Measurements from ENCODE around the gene MRPS23. TPM values are rescaled to one million over a fixed set of nuclear protein-coding genes. Genes with fewer than 3 reads are reported as not detected.

MRPS23 gene
- total RNA-seq, 2 donors from 2014 or later = 55.3 to 65.0 TPM

DNA sequence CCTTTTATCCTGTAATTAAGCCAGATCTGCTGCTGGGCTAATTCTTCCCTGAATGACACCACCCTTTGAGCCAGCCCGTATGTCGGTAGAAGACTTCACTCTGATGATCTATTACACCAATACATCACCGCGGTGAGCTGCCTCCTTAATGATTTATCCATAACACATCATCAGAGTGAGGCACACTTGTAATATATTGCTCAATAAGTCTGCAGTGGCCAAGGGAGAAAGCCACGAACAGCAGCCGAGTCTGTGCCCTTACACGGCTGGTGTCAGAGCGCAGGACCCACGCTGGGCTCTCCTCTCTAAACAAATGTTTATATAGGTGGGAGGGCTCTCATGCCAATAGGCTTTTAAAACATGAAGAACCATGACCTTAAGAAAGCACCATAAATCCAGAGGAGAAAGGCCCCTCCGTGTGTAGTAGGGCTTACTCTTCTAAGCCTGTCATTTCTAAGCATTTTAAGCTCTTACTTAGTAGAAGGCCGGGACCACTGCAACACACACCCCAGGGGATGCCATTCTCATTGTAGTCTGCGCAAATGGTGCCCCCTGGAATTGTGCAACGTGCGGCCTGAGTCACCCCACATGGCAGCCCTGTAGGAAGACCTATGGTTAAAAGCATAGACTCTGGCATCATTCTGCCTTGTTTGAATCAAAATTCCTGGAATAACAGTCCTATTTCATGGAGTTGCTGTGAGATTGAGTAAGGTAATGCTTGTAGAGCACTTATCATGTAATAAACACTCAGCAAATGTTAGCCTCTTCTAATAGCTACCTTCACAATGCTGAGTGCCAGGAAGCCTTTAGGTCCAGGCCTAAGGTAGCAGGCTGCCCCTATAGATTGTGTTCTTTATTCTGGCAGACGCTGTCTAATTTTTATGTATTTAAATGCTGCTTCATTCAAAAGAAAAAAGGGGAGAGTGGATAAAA, 26.1 kb downstream of the MRPS23 start:
- Mint-ChIP-seq H3K36me3 (no peaks in the 10 kb centered on the region), H3K27me3 (peaks cover 0 to 3% of the 10 kb centered on the region in 2 donors), H3K9me3 (no peaks in the 10 kb centered on the region), H3K4me3 (no peak overlapping the region), H3K27ac (no peak overlapping the region), H3K4me1 (ENCODE audit: low read depth in 2 of 2) (no peaks in the 10 kb centered on the region)
- DNase-seq (ENCODE audit: low spot score) (no peak), ATAC-seq (no peak)

DNA sequence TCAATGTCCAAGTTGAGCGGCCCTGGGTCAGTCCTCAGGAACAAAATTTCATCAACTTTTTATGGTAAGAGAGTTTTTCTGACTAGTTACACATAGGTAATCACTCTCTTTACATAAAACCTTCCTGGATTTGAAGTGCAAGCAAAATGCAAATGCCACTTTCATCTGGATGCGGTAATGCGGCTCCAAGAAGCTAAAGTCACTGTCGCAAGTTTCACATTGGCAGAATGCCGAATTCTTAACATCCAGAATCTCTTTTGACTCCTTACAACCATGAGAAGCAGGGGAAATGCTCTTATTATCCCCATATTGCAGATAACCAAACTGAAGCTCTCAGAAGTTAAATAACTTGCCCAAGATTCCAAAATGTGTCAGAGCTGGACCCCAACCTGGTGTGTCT, 30.0 kb downstream of the MRPS23 start:
- no peaks in the 10 kb centered on the region for H3K9me3 Mint-ChIP-seq

DNA sequence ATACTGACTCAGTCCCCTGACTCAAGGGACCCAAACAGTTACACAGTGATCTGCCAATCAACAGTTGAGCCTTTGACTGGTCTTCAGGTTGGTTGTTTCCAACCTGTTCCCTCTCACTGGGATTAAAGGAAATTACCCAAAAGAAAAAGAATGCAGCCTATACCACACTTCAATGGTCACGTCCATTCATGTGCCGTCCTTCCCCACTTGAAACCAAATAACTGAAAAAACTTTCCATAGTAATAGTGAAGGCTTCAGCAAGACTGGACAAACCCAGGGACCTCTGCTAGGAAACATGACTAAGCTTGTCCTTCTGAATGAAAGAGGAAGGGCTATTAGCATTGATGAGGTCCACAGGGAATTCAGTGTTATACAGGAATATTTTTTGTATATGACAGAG, 30.6 kb downstream of the MRPS23 start:
- no peak for ATAC-seq
- H3K4me3 Mint-ChIP-seq = no peak overlapping the region
- H3K27me3 Mint-ChIP-seq = peaks cover 10 to 17% of the 10 kb centered on the region in 2 donors
- H3K4me1 Mint-ChIP-seq (ENCODE audit: low read depth in 2 of 2) = no peaks in the 10 kb centered on the region
- no peaks in the 10 kb centered on the region for H3K36me3 Mint-ChIP-seq
- H3K27ac Mint-ChIP-seq = no peak overlapping the region
- DNase-seq (ENCODE audit: low spot score) = no peak
- no peaks in the 10 kb centered on the region for H3K9me3 Mint-ChIP-seq

More for the DNA sequence above, 30.0 kb downstream of the MRPS23 start:
- DNase-seq (ENCODE audit: low spot score) = no peak
- H3K4me1 Mint-ChIP-seq (ENCODE audit: low read depth in 2 of 2) = no peaks in the 10 kb centered on the region
- H3K36me3 Mint-ChIP-seq = no peaks in the 10 kb centered on the region
- no peak overlapping the region for H3K27ac Mint-ChIP-seq
- peaks cover 6 to 11% of the 10 kb centered on the region in 2 donors for H3K27me3 Mint-ChIP-seq
- no peak overlapping the region for H3K4me3 Mint-ChIP-seq
- no peak for ATAC-seq

DNA sequence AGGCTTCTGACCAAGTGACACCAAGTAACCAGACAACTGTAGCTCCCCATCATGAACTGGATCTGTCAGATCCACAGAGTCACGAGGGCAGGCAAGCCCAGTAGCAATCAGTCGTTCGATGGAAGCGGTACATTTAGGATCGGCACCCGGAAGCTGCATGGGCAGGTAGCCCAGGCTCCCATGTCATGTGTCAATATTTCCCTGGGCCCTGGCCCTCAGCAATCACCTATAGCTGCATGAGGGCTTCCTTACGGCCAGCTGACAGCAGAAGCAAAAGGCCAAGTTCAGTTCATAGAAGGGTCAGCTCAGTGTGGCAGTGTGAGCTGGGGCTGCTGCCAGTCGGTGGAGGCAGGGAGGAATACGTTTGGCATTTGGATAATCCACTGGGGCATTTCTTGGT, 31.8 kb downstream of the MRPS23 start:
- Mint-ChIP-seq H3K27me3 (peaks cover 10 to 18% of the 10 kb centered on the region in 2 donors), H3K27ac (no peak overlapping the region), H3K9me3 (no peaks in the 10 kb centered on the region), H3K36me3 (no peaks in the 10 kb centered on the region), H3K4me3 (no peak overlapping the region), H3K4me1 (ENCODE audit: low read depth in 2 of 2) (no peaks in the 10 kb centered on the region)
- ATAC-seq = no peak
- DNase-seq (ENCODE audit: low spot score) = no peak

DNA sequence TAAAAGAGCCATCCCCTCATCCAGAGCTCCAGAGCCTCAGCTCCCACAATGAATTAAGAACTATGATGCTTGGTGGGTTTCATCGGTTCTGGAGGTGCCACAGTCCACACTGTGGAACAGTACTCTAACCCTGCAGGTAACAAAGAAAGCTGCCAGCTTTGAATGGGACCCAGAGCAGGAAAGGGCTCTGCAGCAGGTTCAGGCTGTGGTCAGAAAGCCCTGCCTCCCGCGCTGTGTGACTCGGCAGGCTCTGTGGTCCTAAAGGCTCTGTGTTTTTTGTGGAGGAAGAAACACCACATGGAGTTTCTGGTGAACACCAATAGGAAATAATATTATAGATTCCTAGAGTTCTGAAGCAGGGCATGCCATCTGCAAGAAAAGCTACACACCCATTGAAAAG, 32.5 kb downstream of the MRPS23 start:
- Mint-ChIP-seq H3K9me3 (no peaks in the 10 kb centered on the region), H3K27me3 (peaks cover 10 to 18% of the 10 kb centered on the region in 2 donors), H3K4me3 (no peak overlapping the region), H3K36me3 (no peaks in the 10 kb centered on the region), H3K27ac (no peak overlapping the region), H3K4me1 (ENCODE audit: low read depth in 2 of 2) (no peaks in the 10 kb centered on the region)
- DNase-seq (ENCODE audit: low spot score) (no peak), ATAC-seq (no peak)

DNA sequence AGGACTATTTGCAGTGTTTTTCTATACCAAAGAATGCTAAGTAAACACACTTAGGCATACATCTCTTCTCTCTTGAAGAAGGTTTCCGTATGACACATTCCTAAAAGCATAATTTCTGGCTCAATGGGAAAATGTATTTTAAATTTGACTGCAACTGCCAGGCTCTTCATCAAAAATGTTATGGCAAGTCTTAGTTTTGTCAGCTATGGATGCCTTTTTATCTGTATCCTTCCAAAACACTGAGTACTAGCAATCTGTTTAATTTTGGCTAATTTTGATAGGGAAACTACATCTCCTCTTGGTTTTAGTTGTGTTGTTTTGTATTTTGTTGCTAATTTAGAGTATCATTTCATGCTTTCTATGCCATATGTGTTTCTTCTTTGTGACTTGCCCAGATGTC, 35.4 kb downstream of the MRPS23 start:
- no peaks in the 10 kb centered on the region for H3K9me3 Mint-ChIP-seq
- DNase-seq (ENCODE audit: low spot score) (no peak), ATAC-seq (no peak)
- no peaks in the 10 kb centered on the region for H3K36me3 Mint-ChIP-seq
- H3K4me1 Mint-ChIP-seq (ENCODE audit: low read depth in 2 of 2) = peaks cover 0 to 7% of the 10 kb centered on the region in 2 donors
- no peak overlapping the region for H3K4me3 Mint-ChIP-seq
- no peak overlapping the region for H3K27ac Mint-ChIP-seq
- H3K27me3 Mint-ChIP-seq = peaks cover 30 to 43% of the 10 kb centered on the region in 2 donors

DNA sequence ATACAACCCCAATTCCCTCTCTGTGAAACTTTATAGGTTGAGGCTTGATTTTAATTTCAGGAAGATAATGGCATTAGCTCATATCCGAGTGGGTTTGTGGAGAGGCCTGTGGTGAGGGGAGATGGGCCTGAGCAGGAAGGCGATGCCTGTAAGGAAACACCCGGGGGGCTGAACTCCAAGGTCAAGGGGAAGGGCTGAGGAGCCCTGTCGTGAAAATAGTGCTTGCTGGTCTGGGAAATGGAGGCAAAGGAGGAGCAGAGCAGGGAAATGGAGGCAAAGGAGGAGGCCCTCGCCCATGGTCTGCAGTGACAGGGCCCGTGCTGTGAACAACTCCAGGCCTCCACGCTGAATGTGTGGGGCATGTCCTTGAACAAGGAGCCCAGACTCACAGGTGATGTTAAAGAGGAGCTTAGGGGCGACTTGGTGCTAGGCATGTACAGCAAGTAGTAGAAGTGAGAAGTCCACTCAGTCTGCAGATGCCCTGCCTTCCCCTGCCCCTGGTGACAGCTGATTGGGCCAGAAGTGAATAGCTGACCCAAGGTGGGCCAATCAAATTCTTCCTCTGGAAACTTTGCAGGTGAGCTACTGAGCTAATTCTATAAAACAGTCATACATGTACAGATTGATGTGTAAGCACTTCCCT, 38.1 kb downstream of the MRPS23 start:
- Mint-ChIP-seq H3K4me3 (no peak overlapping the region), H3K9me3 (no peaks in the 10 kb centered on the region), H3K27me3 (peaks cover 39 to 61% of the 10 kb centered on the region in 2 donors), H3K27ac (no peak overlapping the region), H3K36me3 (no peaks in the 10 kb centered on the region), H3K4me1 (ENCODE audit: low read depth in 2 of 2) (peaks cover 0 to 7% of the 10 kb centered on the region in 2 donors)
- DNase-seq (ENCODE audit: low spot score) = no peak
- ATAC-seq = no peak

DNA sequence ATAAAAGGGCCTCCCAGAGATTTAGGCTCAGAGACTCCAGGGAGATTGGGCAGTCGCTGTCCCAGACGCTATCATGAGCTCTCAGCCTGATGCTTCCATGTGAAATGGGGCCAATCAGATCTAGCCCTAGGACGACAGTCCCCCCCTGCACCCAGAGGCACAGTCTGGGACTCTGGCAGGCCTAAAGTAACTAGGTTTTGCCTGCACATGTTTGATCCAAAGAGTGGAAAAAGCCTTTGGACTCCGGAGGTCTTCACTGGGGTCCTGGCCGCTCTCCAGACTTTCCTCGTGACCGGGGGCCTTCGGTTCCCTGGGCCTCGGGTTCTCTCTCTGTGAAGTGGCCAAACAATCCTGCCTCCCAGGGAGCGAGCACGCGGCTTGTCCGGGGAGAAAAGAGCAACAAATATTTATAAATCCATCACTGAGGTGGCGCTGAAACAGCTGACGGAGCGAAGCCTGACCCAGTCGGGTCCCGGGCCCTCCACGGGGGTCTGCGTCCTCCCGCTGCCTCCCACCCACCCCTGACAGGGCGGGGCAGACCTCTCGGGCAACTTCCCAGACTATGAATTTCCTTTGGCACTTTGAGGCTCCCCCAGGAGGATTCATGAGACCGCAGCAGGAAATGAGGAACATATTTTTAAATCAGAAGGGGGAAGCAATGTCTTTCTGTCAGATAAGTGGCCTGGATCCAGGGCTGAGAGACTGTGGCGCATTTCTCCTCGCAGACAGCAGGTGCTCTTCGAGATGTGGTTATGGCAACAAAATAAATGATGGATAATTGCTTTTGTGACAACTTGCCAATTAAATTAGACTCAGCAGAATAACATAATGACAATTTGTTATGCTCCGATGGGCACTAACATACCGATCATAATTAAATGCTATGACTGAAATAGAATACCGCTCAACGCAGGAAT, 38.9 kb downstream of the MRPS23 start:
- no peak overlapping the region for H3K4me3 Mint-ChIP-seq
- no peaks in the 10 kb centered on the region for H3K9me3 Mint-ChIP-seq
- peaks cover 0 to 7% of the 10 kb centered on the region in 2 donors for H3K4me1 Mint-ChIP-seq (ENCODE audit: low read depth in 2 of 2)
- H3K27me3 Mint-ChIP-seq = peaks cover 41 to 62% of the 10 kb centered on the region in 2 donors
- no peaks in the 10 kb centered on the region for H3K36me3 Mint-ChIP-seq
- no peak for DNase-seq (ENCODE audit: low spot score)
- no peak overlapping the region for H3K27ac Mint-ChIP-seq
- ATAC-seq = no peak

DNA sequence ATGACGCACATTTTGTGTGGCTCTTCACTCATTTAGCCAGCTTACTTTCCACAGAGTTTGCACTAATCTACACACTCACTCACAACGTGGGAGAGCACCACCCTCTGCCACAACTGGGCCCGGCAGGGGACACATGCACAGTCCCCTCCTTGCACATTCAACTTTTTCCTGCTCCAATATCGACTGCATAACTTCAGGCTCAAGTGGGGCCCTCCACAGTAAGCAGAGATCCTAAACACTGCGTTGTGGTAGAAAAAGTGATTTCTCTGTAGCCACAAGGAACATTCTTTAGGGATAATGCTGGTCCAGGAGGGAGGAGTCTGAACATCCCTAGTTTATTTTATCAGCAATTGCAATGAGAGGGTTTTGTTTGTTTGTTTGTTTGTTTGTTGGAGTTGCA, 40.0 kb downstream of the MRPS23 start:
- Mint-ChIP-seq H3K27me3 (peaks cover 44 to 61% of the 10 kb centered on the region in 2 donors), H3K4me3 (no peak overlapping the region), H3K27ac (no peak overlapping the region), H3K9me3 (no peaks in the 10 kb centered on the region), H3K36me3 (no peaks in the 10 kb centered on the region), H3K4me1 (ENCODE audit: low read depth in 2 of 2) (peaks cover 0 to 7% of the 10 kb centered on the region in 2 donors)
- DNase-seq (ENCODE audit: low spot score) (no peak), ATAC-seq (no peak)

DNA sequence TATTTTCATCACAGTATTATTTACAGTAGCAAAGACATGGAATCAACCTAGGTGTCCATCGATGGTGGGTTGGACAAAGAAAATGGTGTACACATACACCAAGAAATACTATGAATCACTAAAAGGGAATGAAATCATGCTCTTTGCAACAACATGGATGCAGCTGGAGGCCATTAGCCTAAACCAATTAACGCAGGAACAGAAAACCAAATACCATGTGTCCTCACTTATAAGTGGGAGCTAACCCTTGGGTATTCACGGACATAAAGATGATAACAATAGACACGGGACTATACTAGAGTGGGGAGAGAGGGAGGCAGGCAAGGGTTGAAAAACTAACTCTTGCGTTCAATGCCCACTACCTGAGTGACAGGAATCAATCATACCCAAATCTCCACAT, 41.0 kb downstream of the MRPS23 start:
- no peak for DNase-seq (ENCODE audit: low spot score)
- no peaks in the 10 kb centered on the region for H3K9me3 Mint-ChIP-seq
- no peak for ATAC-seq
- peaks cover 43 to 61% of the 10 kb centered on the region in 2 donors for H3K27me3 Mint-ChIP-seq
- no peaks in the 10 kb centered on the region for H3K36me3 Mint-ChIP-seq
- H3K4me3 Mint-ChIP-seq = no peak overlapping the region
- no peak overlapping the region for H3K27ac Mint-ChIP-seq
- H3K4me1 Mint-ChIP-seq (ENCODE audit: low read depth in 2 of 2) = peaks cover 0 to 7% of the 10 kb centered on the region in 2 donors

DNA sequence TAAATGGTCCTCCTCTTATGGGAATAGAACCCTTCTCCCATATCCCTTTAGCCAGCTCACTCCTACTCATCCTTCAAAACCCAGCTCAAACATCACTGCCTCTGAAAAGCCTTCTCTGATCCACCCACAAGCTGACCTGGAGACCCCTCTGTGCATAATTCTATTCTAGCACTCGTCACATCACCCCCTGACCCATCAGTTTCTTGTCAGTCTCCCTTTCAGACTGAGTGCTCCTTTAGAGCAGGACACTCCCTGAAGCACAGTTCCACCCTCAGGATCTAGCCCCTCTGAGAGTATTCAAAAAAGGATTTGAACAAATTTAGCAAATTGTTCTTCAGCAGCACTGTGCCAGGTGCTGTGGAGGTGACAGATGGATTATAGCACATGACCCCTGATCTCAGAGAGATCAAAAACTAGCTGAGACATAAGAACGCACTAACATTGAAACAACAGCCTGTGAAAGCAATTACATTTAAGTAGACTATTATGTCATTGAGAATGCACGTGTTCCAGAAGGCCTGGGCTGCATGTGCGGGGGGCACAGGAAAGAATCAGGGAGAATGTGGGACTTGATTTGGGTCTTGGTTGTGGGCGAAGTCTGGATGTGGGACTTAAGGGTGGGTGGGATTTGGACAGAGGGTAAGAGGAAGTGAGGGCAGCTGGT, 43.5 kb downstream of the MRPS23 start:
- DNase-seq (ENCODE audit: low spot score) (no peak), ATAC-seq (no peak)
- Mint-ChIP-seq H3K4me1 (ENCODE audit: low read depth in 2 of 2) (peaks cover 0 to 3% of the 10 kb centered on the region in 2 donors), H3K27ac (no peak overlapping the region), H3K36me3 (peaks cover 14% of the 10 kb centered on the region), H3K27me3 (peaks cover 38 to 62% of the 10 kb centered on the region in 2 donors), H3K9me3 (no peaks in the 10 kb centered on the region), H3K4me3 (no peak overlapping the region)

DNA sequence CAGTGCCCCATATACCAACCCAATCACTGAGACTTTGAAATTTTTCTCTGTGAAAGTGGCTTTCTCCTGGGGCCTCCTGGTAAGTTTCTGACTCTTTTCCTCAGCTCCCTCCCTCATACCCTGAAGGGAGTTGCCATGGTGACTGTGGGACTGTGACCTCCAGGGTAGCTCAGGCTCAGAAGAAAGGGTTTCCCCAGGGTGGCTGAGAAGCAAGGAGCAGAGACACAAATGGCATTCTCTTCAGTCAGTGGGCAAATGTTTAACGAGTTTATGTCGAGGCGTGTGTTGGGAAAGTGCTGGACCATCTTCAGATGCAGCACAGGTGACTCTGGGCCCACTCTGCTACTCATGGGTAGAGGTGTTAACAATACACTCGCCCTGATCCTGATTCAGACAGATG, 46.8 kb downstream of the MRPS23 start:
- H3K4me3 Mint-ChIP-seq = no peak overlapping the region
- no peak overlapping the region for H3K27ac Mint-ChIP-seq
- peaks cover 24 to 38% of the 10 kb centered on the region in 2 donors for H3K27me3 Mint-ChIP-seq
- ATAC-seq (no peak), DNase-seq (ENCODE audit: low spot score) (no peak)
- peaks cover 24% of the 10 kb centered on the region for H3K36me3 Mint-ChIP-seq
- H3K4me1 Mint-ChIP-seq (ENCODE audit: low read depth in 2 of 2) = no peaks in the 10 kb centered on the region
- H3K9me3 Mint-ChIP-seq = no peaks in the 10 kb centered on the region

DNA sequence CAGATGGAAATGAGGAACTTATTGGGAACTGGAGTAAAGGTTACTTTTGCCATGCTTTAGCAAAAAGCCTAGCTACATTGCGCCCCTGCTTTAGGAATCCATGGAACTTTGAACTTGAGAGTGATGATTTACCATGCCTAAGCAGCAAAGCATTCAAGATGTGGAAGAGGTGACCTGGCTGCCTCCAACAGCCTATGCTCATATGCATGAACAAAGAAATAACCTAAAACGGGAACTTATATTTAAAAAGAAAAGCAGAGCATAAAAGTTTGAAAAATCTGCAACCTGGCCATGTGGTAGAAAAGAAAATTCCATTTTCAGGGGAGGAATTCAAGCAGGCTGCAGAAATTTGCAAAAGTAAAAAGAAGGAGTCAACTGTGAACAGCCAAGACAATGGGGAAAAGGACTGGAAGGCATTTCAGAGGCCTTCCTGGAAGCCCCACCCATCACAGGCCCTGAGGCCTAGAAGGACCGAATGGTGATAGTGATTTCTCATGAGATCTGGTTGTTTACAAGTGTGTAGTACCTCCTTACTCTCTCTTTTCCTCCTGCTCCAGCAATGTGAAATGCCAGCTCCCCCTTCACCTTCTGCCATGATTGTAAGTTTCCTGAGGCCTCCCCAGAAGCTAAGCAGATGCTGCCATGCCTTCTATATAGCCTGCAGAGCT, 48.7 kb downstream of the MRPS23 start:
- ATAC-seq (no peak), DNase-seq (ENCODE audit: low spot score) (no peak)
- Mint-ChIP-seq H3K27me3 (peaks cover 14 to 23% of the 10 kb centered on the region in 2 donors), H3K36me3 (peaks cover 24% of the 10 kb centered on the region), H3K4me1 (ENCODE audit: low read depth in 2 of 2) (no peaks in the 10 kb centered on the region), H3K9me3 (no peaks in the 10 kb centered on the region), H3K27ac (no peak overlapping the region), H3K4me3 (no peak overlapping the region)

All from natural killer cell treated with Interleukin-12 subunit alpha and Interleukin-12 subunit beta and Interleukin-15 and Interleukin-18, amount 100 ng/mL, for 72 hours (primary cell).